Measurements from ENCODE around the gene NAT8.
"Not testable (repeated sequence)": the region's sequence is repeated elsewhere in the genome, so short reads cannot be mapped to it uniquely, and the experiment has no call there.

The NAT8 gene

DNA sequence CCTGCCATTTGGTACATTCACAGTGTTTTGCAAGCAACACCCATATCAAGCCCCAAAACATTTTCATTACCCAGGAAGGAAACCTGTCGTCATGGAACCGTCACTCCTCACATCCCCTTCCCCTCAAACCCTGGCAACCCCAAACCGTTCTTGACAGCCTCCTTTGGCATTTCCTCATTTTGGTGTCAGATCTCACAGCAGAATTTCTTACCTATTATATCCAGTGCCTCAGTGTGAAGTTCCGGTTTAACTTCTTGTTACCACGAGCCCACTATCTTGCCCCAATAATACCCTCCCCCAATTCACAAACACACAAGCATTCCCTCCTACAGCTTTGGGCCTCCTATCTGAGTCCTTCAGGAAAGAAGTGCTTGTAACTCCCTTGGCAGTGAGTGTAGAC, 16.0 kb downstream of the NAT8 start:
- not testable (repeated sequence) for H3K4me3 ChIP-seq (ENCODE audit: low read length); H3K9me3 ChIP-seq (ENCODE audit: control insufficient read depth, low read length); H3K4me1 ChIP-seq (ENCODE audit: control insufficient read depth, insufficient read depth, low read length); H3K27me3 ChIP-seq (ENCODE audit: control insufficient read depth, insufficient read depth, low read length); H3K36me3 ChIP-seq (ENCODE audit: control insufficient read depth, insufficient read depth, low read length); H3K9ac ChIP-seq (ENCODE audit: low read length)

DNA sequence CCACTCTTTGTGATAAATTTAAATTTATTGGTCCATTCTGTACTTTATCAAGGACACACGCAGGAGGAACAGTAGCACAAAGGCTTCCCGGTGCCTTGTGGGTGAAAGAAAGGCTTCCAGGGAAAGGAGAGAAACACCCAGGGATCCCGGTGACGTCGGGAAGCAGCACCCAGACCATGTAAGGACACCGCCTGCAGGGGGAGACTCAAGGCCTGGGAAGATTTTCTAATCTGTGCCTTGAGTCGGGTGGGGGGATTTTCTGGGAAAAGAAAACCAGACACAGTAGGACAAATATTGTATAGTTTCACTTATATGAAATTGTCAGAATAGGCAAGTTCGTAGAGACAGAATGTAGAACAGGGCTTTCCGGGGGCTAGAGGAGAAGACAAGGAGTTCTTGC, 17.6 kb downstream of the NAT8 start:
- not testable (repeated sequence) for H3K4me3 ChIP-seq (ENCODE audit: low read length); H3K27me3 ChIP-seq (ENCODE audit: control insufficient read depth, insufficient read depth, low read length); H3K9ac ChIP-seq (ENCODE audit: low read length); H3K36me3 ChIP-seq (ENCODE audit: control insufficient read depth, insufficient read depth, low read length); H3K4me1 ChIP-seq (ENCODE audit: control insufficient read depth, insufficient read depth, low read length); H3K9me3 ChIP-seq (ENCODE audit: control insufficient read depth, low read length)

DNA sequence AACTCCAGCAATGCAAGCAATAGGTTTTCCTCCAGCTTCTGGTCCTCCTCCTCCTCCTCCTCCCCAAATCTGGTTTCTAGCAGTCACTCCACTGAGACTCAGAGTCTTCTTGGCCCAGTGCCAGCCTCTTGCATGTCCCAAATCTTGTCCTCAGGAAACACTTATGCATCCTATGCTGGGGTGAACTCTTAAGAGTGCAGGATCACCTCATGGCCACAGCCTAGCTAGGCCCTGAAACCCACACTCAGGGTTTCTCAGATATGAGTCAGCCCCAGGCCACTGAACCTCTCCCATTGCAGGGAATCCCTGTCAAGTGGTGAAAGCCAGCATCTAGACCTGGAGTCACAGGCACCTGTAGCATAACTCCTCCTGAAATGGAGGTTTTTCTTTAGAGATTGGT, 18.2 kb downstream of the NAT8 start:
- H3K4me1 ChIP-seq (ENCODE audit: control insufficient read depth, insufficient read depth, low read length); H3K9ac ChIP-seq (ENCODE audit: low read length); H3K9me3 ChIP-seq (ENCODE audit: control insufficient read depth, low read length); H3K36me3 ChIP-seq (ENCODE audit: control insufficient read depth, insufficient read depth, low read length); H3K4me3 ChIP-seq (ENCODE audit: low read length); H3K27me3 ChIP-seq (ENCODE audit: control insufficient read depth, insufficient read depth, low read length): not testable (repeated sequence)

DNA sequence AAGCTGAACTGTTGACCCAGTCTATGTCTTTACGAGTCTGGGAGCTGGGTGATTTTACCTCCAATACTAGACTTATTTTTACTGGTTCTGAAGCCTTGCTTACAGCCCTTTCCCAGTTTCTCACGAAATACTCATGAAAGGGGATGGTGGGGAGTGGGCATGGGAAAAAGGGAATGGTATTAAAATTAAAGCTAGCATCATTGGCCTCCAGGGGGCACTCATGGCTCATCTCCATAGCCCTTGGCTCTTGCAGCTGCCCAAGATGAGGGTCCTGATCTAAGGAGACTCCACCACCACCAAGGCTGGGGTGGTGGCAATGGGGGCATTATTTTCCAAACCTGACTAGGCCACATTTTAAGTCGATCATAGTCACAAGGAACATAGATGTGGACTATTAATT, 22.3 kb downstream of the NAT8 start:
- not testable (repeated sequence) for H3K4me3 ChIP-seq (ENCODE audit: low read length); H3K4me1 ChIP-seq (ENCODE audit: control insufficient read depth, insufficient read depth, low read length); H3K9ac ChIP-seq (ENCODE audit: low read length); H3K27me3 ChIP-seq (ENCODE audit: control insufficient read depth, insufficient read depth, low read length); H3K9me3 ChIP-seq (ENCODE audit: control insufficient read depth, low read length); H3K36me3 ChIP-seq (ENCODE audit: control insufficient read depth, insufficient read depth, low read length)

DNA sequence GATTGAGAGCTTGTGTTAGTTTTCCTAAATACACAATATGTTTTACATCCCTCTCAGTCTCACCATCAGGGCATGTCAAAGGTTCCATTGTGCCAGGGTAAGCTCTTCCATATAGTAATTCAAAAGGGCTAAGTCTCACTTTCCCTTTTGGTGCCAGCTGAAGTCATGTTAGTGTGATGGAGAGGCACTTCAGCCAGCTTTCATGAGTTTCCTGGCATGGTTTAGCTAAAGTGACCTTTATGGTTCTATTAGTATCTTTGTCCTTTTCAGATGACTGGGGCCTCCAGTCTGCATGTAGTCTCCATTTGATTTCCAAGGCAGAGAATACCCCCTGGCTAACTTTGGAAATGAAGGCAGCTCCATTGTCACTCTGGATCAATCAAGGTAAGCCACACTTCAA, 27.2 kb downstream of the NAT8 start:
- H3K4me3 ChIP-seq (ENCODE audit: low read length) = no peak overlapping the region

DNA sequence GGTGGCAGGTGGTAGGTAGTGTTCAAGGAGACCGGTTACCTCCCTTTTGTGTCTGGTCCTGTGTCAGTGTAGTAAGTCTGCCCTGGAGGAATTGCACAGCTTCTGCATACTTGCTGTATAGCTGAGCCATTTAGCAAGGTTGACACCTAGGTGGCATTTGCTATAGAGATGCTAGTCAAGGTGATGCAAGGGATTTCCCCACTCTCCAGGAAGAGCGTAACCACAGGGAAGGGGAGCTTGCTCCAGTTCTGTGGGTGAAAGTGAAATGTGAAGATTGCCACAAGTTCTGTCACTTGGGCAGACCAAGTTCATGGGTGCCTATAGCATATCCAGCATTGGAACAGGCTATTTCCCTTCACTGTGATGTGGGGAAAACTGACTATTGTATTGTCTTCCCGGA, 28.1 kb downstream of the NAT8 start:
- H3K4me1 ChIP-seq (ENCODE audit: control insufficient read depth, insufficient read depth, low read length) = no peaks in the 10 kb centered on the region
- H3K9me3 ChIP-seq (ENCODE audit: control insufficient read depth, low read length) = no peaks in the 10 kb centered on the region
- no peak overlapping the region for H3K9ac ChIP-seq (ENCODE audit: low read length)
- no peaks in the 10 kb centered on the region for H3K27me3 ChIP-seq (ENCODE audit: control insufficient read depth, insufficient read depth, low read length)
- no peak overlapping the region for H3K4me3 ChIP-seq (ENCODE audit: low read length)
- H3K36me3 ChIP-seq (ENCODE audit: control insufficient read depth, insufficient read depth, low read length) = no peaks in the 10 kb centered on the region

More for the DNA sequence above, 27.2 kb downstream of the NAT8 start:
- Histone ChIP-seq H3K9me3 (ENCODE audit: control insufficient read depth, low read length) (no peaks in the 10 kb centered on the region), H3K27me3 (ENCODE audit: control insufficient read depth, insufficient read depth, low read length) (no peaks in the 10 kb centered on the region), H3K36me3 (ENCODE audit: control insufficient read depth, insufficient read depth, low read length) (no peaks in the 10 kb centered on the region), H3K9ac (ENCODE audit: low read length) (no peak overlapping the region), H3K4me1 (ENCODE audit: control insufficient read depth, insufficient read depth, low read length) (no peaks in the 10 kb centered on the region)

DNA sequence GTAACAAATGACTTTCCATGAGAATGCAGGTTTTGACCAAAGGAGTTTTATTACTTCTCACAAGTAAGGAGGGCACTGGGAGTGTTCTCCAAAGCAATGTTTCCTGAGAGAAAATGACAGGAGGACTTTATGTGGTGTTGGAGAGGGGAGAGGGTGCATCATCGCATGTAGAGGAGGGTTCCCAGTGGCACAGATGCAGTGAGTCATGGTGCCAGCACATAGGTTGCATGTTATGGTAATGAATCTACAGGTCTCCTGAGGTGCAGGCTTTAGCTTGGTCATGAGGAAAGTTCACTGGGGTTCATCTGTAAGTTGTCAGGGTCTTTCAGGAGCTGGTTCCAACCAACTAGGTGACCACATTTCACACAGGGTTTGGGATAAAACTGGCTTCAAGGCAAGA, 30.4 kb downstream of the NAT8 start:
- H3K4me1 ChIP-seq (ENCODE audit: control insufficient read depth, insufficient read depth, low read length) = no peaks in the 10 kb centered on the region
- H3K9me3 ChIP-seq (ENCODE audit: control insufficient read depth, low read length) = no peaks in the 10 kb centered on the region
- no peak overlapping the region for H3K9ac ChIP-seq (ENCODE audit: low read length)
- no peaks in the 10 kb centered on the region for H3K27me3 ChIP-seq (ENCODE audit: control insufficient read depth, insufficient read depth, low read length)
- no peak overlapping the region for H3K4me3 ChIP-seq (ENCODE audit: low read length)
- H3K36me3 ChIP-seq (ENCODE audit: control insufficient read depth, insufficient read depth, low read length) = no peaks in the 10 kb centered on the region

DNA sequence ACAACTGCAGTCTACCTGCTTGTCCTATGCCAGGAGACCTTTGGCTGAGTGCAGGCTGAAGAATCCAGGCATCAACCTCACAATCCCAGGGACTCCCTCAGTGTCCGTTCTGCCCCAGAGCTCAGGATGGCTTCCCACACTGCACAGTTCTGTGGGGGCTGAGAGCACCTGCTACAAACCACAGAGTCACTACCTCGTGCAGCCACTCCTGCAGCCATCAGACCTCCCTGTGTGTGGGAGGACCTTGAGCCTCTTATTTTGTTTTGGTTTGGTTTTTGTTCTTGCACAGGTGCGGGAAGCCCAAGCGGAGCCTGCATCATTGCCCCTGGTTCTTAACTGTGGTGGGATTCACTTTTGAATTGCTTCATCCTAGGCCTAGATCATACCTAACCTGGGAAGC, 31.0 kb downstream of the NAT8 start:
- H3K4me3 ChIP-seq (ENCODE audit: low read length) = no peak overlapping the region
- no peaks in the 10 kb centered on the region for H3K9me3 ChIP-seq (ENCODE audit: control insufficient read depth, low read length)
- H3K36me3 ChIP-seq (ENCODE audit: control insufficient read depth, insufficient read depth, low read length) = no peaks in the 10 kb centered on the region
- no peaks in the 10 kb centered on the region for H3K27me3 ChIP-seq (ENCODE audit: control insufficient read depth, insufficient read depth, low read length)
- no peak overlapping the region for H3K9ac ChIP-seq (ENCODE audit: low read length)
- no peaks in the 10 kb centered on the region for H3K4me1 ChIP-seq (ENCODE audit: control insufficient read depth, insufficient read depth, low read length)

DNA sequence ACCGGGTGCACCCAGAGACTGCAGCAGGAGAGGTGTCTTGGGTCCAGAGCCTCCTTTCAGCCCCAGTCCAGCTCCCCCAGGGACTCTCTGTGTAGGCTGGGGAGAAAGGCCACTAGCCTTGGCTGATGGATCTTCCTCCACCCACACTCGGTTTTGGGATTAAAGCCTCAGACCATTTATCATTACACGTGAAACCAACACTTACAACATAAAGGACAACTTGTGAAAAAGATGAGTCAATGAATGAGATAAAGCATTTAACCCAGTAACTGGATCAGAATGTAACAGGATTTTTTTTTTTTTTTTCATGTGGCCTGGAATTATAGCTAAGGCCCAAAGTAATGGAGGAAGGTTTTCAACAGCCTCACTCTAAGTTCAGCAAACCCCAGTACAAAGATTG, 32.1 kb downstream of the NAT8 start:
- H3K9ac ChIP-seq (ENCODE audit: low read length) = no peak overlapping the region
- no peaks in the 10 kb centered on the region for H3K27me3 ChIP-seq (ENCODE audit: control insufficient read depth, insufficient read depth, low read length)
- no peak overlapping the region for H3K4me3 ChIP-seq (ENCODE audit: low read length)
- no peaks in the 10 kb centered on the region for H3K9me3 ChIP-seq (ENCODE audit: control insufficient read depth, low read length)
- no peaks in the 10 kb centered on the region for H3K4me1 ChIP-seq (ENCODE audit: control insufficient read depth, insufficient read depth, low read length)
- H3K36me3 ChIP-seq (ENCODE audit: control insufficient read depth, insufficient read depth, low read length) = no peaks in the 10 kb centered on the region

DNA sequence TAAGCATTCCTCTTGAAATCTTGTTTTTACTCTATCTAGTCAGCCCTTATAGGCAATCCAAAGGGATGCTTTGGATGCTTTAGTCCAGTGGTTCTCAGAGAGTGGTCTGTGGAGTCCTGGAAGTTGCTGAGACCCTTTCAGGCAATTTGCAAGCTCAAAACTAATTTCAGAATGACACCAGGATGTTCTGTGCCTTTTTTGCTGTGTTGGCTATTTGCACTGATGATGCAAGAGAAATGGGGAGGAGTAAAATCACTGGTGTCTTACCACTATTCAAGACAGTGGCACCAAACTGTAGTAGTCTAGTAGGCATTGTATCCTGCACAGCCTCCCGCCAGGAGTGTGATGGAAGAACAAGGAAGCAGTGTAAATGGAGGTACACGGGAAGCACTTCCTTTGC, 37.6 kb downstream of the NAT8 start:
- not testable (repeated sequence) for H3K4me3 ChIP-seq (ENCODE audit: low read length); H3K9ac ChIP-seq (ENCODE audit: low read length); H3K36me3 ChIP-seq (ENCODE audit: control insufficient read depth, insufficient read depth, low read length); H3K9me3 ChIP-seq (ENCODE audit: control insufficient read depth, low read length); H3K4me1 ChIP-seq (ENCODE audit: control insufficient read depth, insufficient read depth, low read length); H3K27me3 ChIP-seq (ENCODE audit: control insufficient read depth, insufficient read depth, low read length)

DNA sequence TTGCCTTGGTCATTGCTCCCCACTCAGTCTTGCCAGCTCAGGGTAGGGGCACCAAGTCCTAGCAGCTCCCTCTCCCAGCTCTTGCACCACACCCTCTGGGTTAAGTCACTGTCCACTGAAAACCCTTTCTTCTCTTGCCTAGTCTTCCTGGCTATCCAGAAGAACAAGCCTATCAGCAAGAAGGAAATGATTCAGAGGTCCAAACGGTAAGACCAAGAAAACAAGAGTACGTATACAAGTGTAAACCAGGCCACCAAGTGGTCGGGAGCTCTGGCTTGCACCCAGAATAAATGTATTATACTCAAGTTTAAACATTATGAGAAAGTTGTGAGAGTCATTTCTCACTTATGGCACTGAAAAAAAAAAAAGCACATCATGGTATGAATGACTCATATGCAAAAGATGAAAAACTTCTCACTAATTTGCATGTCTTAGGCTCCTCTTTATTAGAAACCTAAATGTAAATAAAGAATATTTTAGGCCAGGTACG, 39.1 kb downstream of the NAT8 start:
- H3K9me3 ChIP-seq (ENCODE audit: control insufficient read depth, low read length); H3K36me3 ChIP-seq (ENCODE audit: control insufficient read depth, insufficient read depth, low read length); H3K4me3 ChIP-seq (ENCODE audit: low read length); H3K27me3 ChIP-seq (ENCODE audit: control insufficient read depth, insufficient read depth, low read length); H3K4me1 ChIP-seq (ENCODE audit: control insufficient read depth, insufficient read depth, low read length); H3K9ac ChIP-seq (ENCODE audit: low read length): not testable (repeated sequence)

DNA sequence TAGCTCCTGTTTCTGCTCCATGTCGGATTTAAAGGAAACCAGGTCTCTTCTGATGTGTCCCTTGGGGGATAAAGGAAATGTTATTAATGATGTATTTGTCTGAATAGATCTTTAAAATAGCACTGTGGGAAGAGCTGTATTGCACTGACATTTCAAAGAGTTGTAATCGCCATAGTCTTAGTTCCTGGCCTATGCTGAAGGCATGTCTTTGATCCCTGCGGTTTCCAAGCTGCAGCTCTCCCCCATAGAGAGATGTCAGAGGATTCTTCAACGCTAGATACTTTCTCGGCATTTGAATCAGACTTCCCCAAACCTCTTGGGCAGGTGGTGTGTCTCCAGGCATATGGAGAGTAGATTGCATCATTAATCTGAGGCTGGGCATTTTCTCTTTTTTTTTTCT, 40.4 kb downstream of the NAT8 start:
- Histone ChIP-seq H3K27me3 (ENCODE audit: control insufficient read depth, insufficient read depth, low read length) (no peaks in the 10 kb centered on the region), H3K4me1 (ENCODE audit: control insufficient read depth, insufficient read depth, low read length) (no peaks in the 10 kb centered on the region), H3K9ac (ENCODE audit: low read length) (no peak overlapping the region), H3K4me3 (ENCODE audit: low read length) (no peak overlapping the region), H3K9me3 (ENCODE audit: control insufficient read depth, low read length) (no peaks in the 10 kb centered on the region), H3K36me3 (ENCODE audit: control insufficient read depth, insufficient read depth, low read length) (no peaks in the 10 kb centered on the region)

DNA sequence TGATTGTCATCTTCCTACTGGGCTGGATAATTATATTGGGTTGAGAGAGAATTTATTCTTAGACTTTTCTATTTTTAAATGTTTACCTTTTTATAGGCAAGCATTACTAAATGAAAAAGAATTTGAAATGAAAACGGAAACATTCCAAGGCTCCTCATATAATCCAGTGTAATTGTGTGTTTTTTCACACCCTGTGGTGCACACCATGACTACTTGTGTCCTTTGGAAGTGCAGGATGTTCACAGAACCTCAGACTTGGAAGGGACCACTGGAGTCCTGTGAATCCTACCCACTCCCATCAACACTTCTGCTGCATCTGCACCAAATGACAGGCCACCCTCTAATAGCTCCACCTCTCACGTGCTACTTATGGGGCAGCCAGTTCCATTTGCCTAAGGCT, 48.0 kb downstream of the NAT8 start:
- Histone ChIP-seq H3K9me3 (ENCODE audit: control insufficient read depth, low read length) (no peaks in the 10 kb centered on the region), H3K4me1 (ENCODE audit: control insufficient read depth, insufficient read depth, low read length) (no peaks in the 10 kb centered on the region), H3K36me3 (ENCODE audit: control insufficient read depth, insufficient read depth, low read length) (no peaks in the 10 kb centered on the region), H3K4me3 (ENCODE audit: low read length) (no peak overlapping the region), H3K9ac (ENCODE audit: low read length) (no peak overlapping the region), H3K27me3 (ENCODE audit: control insufficient read depth, insufficient read depth, low read length) (no peaks in the 10 kb centered on the region)
